ELR (cell line): Measurements from ENCODE around the gene GLMP.

ENCODE experiments used
- DNase-seq: peaks from one replicate; pipeline ENCODE4 v3.0.0-alpha.2; 2015; ENCODE audit warnings: low read depth

Gene GLMP

GRCh38 chr1:156295391-156295947 lies at the start of gene GLMP:
TSS of gene GLMP (minus strand) at chr1:156295679. CDS start at chr1:156295645, 34 bp downstream.
- peak; percentile 76 for DNase-seq

- DNase-seq: no peak
Measured at GRCh38 chr1:156344409-156344808, 48.9 kb upstream of the GLMP start.

- DNase-seq: peak; percentile 42
Measured at GRCh38 chr1:156342166-156342955, 46.9 kb upstream of the GLMP start.

- DNase-seq: peak; percentile 100
Measured at GRCh38 chr1:156338180-156338976, 42.9 kb upstream of the GLMP start, which contains the start of the genes CCT3 and TSACC. TSS of gene CCT3 (minus strand) at chr1:156338292. CDS start at chr1:156338184, 108 bp downstream. TSS of gene TSACC (plus strand) at chr1:156338526. CDS start at chr1:156339758, 1,232 bp downstream.

GRCh38 chr1:156337888-156338179 lies 42.4 kb upstream of the GLMP start:
- no peak for DNase-seq

- peak; percentile 36 for DNase-seq
Measured at GRCh38 chr1:156337052-156337887, 41.8 kb upstream of the GLMP start.

GRCh38 chr1:156336242-156336641 lies 40.8 kb upstream of the GLMP start:
- peak; percentile 15 for DNase-seq

- peak; percentile 92 for DNase-seq
Measured at GRCh38 chr1:156323179-156323578, 27.7 kb upstream of the GLMP start.

- peak; percentile 31 for DNase-seq
Measured at GRCh38 chr1:156320560-156320959, 25.1 kb upstream of the GLMP start.

- DNase-seq: peak; percentile 65
Measured at GRCh38 chr1:156319664-156320063, 24.2 kb upstream of the GLMP start.

- DNase-seq: no peak
Measured at GRCh38 chr1:156316909-156317308, 21.4 kb upstream of the GLMP start.

GRCh38 chr1:156310962-156311361 lies 15.5 kb upstream of the GLMP start:
- DNase-seq: peak; percentile 61

GRCh38 chr1:156308078-156308477 lies 12.6 kb upstream of the GLMP start:
- peak; percentile 73 for DNase-seq

GRCh38 chr1:156305215-156305614 lies 9.7 kb upstream of the GLMP start:
- DNase-seq: no peak

GRCh38 chr1:156303241-156303640 lies 7.8 kb upstream of the GLMP start:
- DNase-seq: no peak

- DNase-seq: no peak
Measured at GRCh38 chr1:156298852-156299357, 3.4 kb upstream of the GLMP start, which contains the start of gene VHLL. TSS of gene VHLL (minus strand) at chr1:156299307. CDS start at chr1:156299189, 118 bp downstream.

- no peak for DNase-seq
Measured at GRCh38 chr1:156293895-156294294, 1.6 kb downstream of the GLMP start.

- DNase-seq: no peak
Measured at GRCh38 chr1:156293098-156293434, 2.4 kb downstream of the GLMP start.

GRCh38 chr1:156291226-156292061 lies 4.0 kb downstream of the GLMP start:
- DNase-seq: peak; percentile 90

GRCh38 chr1:156289857-156290256 lies 5.6 kb downstream of the GLMP start:
- no peak for DNase-seq

- DNase-seq: no peak
Measured at GRCh38 chr1:156286061-156286460, 9.4 kb downstream of the GLMP start.
